AG10803 (cell line): ENCODE measurements around the gene MYO1A.

Experiments used
- DNase-seq: peaks from one replicate; pipeline ENCODE4 v3.0.0; 2010; ENCODE audit warnings: low read depth
- H3K4me3 ChIP-seq: 2 replicates; pipeline ENCODE4 v1.5.1; 2011; ENCODE audit warnings: mild to moderate bottlenecking, low read length, control low read depth
- CTCF ChIP-seq: conservative IDR thresholded peaks from 2 replicates; pipeline ENCODE4 v1.5.1; 2011; ENCODE audit warnings: mild to moderate bottlenecking, low read length, control low read depth, inconsistent platforms

MYO1A gene

DNA sequence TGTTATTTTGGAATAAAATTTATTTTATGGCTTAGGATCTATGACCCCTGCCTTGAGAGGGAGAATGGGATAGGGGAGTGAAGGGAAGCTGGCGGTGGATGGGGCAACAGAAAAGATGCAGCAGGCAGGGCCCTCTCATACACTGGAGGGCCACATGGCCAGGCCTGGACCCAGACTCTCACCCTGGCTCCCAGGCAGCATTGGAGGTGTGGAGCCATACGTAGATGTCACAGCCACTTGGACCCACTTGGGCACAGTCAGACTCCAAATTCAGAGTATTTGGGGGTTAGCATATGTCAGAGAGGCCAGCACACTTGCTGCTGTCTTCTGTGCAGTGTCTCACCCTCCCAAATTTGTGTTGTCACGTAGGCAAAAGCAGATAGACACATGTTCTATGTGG, 45.5 kb upstream of the MYO1A start:
- no peak overlapping the region for H3K4me3 ChIP-seq
- no peak for DNase-seq
- TF ChIP-seq CTCF: no peak

DNA sequence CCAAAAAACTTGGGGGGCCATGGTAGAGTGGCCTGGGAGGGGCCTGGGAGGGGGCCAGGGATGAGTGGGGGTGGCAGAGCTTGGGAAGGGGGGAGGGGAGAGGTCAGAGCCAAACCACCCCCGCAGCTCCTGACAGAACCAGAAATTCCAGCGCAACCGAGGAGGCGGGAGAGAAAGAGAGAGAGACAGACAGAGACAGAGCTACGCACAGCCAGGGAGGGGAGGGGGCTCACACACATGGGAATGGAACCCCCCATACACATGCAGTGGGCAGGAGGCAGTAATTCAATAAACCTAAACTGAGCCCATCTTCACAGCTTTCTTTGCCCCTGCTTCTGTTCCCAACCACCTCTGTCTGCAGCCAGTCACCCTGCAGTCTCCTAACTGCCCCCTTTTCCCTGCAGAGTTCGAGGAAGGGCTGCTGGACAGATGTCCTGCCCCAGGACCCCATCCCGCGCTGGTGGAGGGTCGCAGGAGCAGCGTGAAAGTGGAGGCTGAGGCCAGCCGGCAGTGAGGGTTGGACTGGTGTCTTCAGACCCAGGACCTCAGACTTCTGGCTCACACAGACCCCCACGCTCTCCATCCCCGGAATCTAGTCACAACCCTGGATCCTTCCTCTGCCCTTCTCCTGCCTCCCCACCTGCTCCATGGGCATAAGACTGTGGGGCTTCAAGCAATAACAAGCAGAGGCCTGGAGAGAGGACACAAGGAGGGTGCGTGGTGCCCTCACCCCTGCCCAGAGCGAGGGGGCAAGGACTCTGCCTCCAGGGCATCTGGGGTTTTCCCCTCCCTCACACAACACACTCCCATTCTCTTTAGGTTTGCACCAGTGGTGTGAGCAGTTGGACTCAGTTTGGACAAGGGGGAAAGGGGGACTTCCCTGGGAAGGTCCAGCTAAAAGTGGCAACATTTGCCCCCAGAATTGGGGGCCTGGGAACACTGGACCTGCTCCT, 44.6 kb upstream of the MYO1A start:
- TF ChIP-seq CTCF: no peak
- DNase-seq: no peak
- no peak overlapping the region for H3K4me3 ChIP-seq

DNA sequence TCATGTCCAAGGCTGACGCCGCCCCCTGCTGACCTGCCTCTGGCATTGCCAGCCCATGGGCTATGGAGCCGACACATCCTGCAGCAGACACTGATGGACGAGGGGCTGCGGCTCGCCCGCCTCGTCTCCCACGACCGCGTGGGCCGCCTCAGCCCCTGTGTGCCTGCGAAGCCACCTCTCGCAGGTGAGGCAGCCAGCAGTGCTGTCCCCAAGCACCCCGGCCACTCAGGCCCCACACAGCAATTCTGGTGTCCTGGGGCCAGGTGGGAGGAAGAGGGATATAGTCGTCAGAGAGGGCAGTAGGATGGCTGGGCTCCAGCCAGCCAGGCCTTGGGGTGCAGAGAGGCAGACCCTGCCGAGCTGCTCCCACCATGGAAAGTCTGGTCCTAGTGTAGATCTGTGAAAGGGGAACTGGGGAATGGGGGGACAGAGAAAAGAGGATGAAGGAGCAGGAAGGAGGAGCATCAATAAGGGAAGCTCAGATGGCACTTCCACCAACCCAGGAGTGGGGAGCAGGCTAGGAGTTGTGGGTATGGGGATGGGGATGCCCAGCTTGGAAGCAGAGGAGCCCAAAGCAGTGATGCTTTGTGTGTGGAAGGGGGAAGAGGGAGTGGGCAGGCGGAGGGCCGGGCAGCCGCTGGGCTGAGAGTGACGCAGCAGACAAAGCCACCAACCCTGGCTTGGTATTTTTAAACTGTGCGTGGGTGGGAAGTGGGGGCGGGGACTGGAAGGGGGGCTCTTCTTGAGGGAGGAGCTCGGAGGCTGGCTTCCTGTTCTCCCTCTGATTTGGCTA, 43.7 kb upstream of the MYO1A start:
- peak; percentile 81 for DNase-seq
- TF ChIP-seq CTCF: peak; percentile 53

DNA sequence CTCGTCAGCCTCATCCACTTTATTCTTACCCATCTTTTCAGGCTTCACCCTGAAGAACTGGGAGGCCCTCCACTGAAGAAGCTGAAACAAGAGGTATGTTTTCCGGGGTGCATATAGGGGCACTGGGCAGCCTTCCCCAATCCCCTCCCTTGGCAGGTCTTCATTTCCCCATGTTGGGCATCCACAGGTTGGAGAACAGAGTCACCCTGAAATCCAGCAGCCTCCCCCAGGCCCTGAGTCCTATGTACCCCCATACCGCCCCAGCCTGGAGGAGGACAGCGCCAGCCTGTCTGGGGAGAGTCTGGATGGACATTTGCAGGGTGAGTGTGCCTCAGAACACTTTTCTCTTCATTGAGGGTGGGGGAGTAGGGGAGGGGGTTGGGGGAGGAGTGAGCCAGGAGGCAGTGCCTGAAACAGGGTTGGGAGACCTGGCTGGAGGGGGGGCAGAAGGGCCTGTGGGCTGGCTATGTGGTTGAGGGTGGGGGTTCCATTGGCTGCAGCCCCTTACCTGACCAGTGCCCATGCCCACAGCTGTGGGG, 43.0 kb upstream of the MYO1A start:
- no peak for DNase-seq
- H3K4me3 ChIP-seq: no peak overlapping the region; the same call in none of the 2 replicates
- no peak for TF ChIP-seq CTCF

More for the DNA sequence above, 43.7 kb upstream of the MYO1A start:
- H3K4me3 ChIP-seq: no peak overlapping the region

DNA sequence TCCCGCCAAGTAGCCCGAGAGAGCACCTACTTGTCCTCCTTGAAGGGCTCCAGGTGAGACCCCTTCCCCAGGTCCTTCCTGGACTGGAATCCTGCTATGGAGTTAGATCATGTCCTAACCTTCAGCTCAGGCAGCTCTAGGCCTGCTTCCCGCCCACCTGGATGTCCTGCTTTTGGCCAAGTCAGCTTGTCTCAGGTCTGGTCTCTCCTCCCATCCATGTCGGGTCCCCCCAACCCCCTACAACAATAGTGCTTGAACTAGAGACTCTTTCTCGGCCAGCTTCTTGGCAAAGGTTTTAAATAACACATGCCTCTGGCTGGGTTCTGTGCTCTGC, 42.6 kb upstream of the MYO1A start:
- no peak for TF ChIP-seq CTCF
- DNase-seq: no peak
- H3K4me3 ChIP-seq: peak overlapping the region; percentile 20; the same call in 1 of the 2 replicates

- peak overlapping the region; percentile 90 for H3K4me3 ChIP-seq
- no peak for TF ChIP-seq CTCF
- DNase-seq: no peak
Measured at GRCh38 chr12:57091638-57092528, 42.0 kb upstream of the MYO1A start.
